ENCODE results near the gene CCDC9B.

DNA sequence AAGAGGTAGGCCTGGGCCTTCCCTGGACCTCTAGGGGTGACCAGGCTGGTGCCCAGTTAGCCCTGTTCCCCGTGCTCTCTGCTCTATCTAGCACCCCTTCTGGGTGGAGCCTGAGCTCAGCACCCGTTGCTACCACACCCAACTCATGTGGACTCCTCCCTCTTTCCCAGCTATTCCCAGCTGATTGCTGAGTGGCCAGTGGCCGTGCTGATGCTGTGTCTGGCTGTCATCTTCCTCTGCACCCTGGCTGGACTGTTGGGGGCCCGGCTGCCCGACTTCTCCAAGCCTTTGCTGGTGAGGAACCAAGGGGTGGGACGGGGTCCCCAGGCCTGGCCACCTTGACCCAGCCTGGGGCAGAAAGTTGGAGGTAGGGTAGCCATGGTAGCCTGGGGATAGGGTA is 23.5 kb upstream of the CCDC9B start:
- TF ChIP-seq, protein P1, sequence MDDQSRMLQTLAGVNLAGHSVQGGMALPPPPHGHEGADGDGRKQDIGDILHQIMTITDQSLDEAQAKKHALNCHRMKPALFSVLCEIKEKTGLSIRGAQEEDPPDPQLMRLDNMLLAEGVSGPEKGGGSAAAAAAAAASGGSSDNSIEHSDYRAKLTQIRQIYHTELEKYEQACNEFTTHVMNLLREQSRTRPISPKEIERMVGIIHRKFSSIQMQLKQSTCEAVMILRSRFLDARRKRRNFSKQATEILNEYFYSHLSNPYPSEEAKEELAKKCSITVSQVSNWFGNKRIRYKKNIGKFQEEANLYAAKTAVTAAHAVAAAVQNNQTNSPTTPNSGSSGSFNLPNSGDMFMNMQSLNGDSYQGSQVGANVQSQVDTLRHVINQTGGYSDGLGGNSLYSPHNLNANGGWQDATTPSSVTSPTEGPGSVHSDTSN (IDR thresholded peaks at IDR 0.05): no peak
- no peak for TF ChIP-seq POLR2AphosphoS5 (IDR thresholded peaks at IDR 0.05; ENCODE audit: low read depth, low read length)
- TF ChIP-seq, protein P2, sequence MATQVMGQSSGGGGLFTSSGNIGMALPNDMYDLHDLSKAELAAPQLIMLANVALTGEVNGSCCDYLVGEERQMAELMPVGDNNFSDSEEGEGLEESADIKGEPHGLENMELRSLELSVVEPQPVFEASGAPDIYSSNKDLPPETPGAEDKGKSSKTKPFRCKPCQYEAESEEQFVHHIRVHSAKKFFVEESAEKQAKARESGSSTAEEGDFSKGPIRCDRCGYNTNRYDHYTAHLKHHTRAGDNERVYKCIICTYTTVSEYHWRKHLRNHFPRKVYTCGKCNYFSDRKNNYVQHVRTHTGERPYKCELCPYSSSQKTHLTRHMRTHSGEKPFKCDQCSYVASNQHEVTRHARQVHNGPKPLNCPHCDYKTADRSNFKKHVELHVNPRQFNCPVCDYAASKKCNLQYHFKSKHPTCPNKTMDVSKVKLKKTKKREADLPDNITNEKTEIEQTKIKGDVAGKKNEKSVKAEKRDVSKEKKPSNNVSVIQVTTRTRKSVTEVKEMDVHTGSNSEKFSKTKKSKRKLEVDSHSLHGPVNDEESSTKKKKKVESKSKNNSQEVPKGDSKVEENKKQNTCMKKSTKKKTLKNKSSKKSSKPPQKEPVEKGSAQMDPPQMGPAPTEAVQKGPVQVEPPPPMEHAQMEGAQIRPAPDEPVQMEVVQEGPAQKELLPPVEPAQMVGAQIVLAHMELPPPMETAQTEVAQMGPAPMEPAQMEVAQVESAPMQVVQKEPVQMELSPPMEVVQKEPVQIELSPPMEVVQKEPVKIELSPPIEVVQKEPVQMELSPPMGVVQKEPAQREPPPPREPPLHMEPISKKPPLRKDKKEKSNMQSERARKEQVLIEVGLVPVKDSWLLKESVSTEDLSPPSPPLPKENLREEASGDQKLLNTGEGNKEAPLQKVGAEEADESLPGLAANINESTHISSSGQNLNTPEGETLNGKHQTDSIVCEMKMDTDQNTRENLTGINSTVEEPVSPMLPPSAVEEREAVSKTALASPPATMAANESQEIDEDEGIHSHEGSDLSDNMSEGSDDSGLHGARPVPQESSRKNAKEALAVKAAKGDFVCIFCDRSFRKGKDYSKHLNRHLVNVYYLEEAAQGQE (IDR thresholded peaks at IDR 0.05; ENCODE audit: low read depth, low read length): no peak
- no peak for TF ChIP-seq ELF1 (IDR thresholded peaks at IDR 0.05)
- TF ChIP-seq, protein P3, sequence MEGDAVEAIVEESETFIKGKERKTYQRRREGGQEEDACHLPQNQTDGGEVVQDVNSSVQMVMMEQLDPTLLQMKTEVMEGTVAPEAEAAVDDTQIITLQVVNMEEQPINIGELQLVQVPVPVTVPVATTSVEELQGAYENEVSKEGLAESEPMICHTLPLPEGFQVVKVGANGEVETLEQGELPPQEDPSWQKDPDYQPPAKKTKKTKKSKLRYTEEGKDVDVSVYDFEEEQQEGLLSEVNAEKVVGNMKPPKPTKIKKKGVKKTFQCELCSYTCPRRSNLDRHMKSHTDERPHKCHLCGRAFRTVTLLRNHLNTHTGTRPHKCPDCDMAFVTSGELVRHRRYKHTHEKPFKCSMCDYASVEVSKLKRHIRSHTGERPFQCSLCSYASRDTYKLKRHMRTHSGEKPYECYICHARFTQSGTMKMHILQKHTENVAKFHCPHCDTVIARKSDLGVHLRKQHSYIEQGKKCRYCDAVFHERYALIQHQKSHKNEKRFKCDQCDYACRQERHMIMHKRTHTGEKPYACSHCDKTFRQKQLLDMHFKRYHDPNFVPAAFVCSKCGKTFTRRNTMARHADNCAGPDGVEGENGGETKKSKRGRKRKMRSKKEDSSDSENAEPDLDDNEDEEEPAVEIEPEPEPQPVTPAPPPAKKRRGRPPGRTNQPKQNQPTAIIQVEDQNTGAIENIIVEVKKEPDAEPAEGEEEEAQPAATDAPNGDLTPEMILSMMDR (IDR thresholded peaks at IDR 0.05): no peak
- no peak for TF ChIP-seq RXRA (IDR thresholded peaks at IDR 0.05; ENCODE audit: borderline replicate concordance, low read depth)
- no peak for TF ChIP-seq EP300 (IDR thresholded peaks at IDR 0.05; ENCODE audit: borderline replicate concordance in 1 of 2, low read depth in 1 of 2, low read length in 1 of 2)
- no peak for TF ChIP-seq FOSL2 (IDR thresholded peaks at IDR 0.05; ENCODE audit: borderline replicate concordance, low read depth)
- no peak for TF ChIP-seq TCF12 (IDR thresholded peaks at IDR 0.05)
- TF ChIP-seq GABPA (IDR thresholded peaks at IDR 0.05; ENCODE audit: low read depth): no peak
- TF ChIP-seq NRF1 (IDR thresholded peaks at IDR 0.05; ENCODE audit: low read depth, low read length): no peak
- TF ChIP-seq RAD21 (IDR thresholded peaks at IDR 0.05; ENCODE audit: low read length): no peak
- no peak for TF ChIP-seq TAF1 (IDR thresholded peaks at IDR 0.05; ENCODE audit: borderline replicate concordance, low read depth, low read length)

Measured in SK-N-SH (cell line).